HL-60/S4 (cell line): ENCODE results near the gene BMX.

Experiments used
- in situ Hi-C: fragments of 300-500 bp; cut with MboI; formaldehyde crosslinking; loops from 2 replicates; pipeline ENCODE4 v1.14.3; 2022; ENCODE audit warnings: low sequenced_read_pairs

Gene BMX

GRCh38 chrX:15504661-15505060 lies 4.1 kb downstream of the BMX start:
- in situ Hi-C loops = no loop called here

DNA sequence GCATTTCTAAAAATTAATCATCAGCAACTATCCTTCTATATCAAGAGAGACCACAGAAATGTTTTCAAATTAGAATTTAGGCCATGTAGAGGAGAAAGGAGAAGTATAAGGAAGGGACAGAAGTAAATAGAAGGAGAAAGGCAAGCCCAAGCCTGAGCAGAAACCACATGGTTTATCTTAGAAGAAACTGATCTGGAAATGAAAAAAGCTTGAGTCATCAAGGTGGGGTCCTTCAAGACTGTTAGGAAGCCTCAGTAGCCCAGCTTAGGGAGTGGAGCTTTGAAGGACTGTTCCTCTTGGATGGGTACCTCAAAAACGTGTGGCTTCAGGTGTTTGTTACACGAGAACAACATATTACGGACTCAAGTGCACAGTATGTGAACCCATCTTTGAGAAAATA lies 4.5 kb downstream of the BMX start:
- in situ Hi-C loops = no loop called here

- in situ Hi-C loops = no loop called here
Observed at GRCh38 chrX:15507005-15507404, 6.4 kb downstream of the BMX start.

- in situ Hi-C loops = no loop called here
Observed at GRCh38 chrX:15509845-15510244, 9.2 kb downstream of the BMX start.

GRCh38 chrX:15511563-15511962 lies 11.0 kb downstream of the BMX start:
- in situ Hi-C loops = no loop called here

DNA sequence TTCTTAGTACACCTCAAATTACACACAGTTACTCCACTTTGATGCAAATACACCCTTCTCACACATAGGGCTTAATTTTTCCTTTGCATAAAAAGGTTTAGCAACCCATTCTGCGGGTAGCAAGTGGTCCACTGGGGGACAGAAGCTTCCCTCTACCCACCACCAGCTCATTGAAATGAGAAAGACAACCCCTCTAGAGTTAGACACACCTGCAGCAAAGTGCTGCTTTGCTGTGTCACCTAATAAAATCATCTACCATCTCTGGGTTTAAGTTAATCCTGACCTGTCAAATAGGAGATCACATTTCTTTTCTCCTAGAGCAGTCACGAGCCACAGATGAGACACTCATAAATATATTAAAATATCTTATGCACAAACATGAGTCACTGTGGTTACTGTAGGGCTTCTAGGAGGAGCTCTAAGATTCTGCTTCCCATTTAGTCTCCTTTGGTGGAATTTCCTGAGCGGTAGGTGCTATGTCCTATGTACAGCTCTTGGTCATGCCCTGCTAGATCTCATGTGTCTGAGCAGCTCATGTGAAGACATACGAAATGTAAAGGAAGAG lies 11.9 kb downstream of the BMX start:
- in situ Hi-C loops = no loop called here

DNA sequence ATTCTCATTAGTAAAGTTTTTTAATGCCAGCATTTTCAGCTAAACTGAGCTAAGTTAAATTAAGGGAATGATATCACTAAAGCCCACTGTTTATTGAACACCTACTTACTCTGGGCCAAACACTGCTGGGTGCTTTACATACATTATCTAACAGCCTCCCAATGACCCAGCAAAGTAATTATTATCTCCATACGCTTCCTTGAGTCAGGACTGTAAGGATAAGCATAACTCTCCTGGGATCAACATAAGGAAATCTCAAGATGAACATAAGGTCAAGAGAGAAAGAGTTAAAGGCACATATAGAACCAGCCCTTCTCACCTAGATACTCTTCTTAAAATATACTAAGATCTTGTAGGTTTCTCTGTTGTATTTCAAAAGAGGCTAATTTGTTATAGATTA lies 13.7 kb downstream of the BMX start:
- in situ Hi-C loops = no loop called here

DNA sequence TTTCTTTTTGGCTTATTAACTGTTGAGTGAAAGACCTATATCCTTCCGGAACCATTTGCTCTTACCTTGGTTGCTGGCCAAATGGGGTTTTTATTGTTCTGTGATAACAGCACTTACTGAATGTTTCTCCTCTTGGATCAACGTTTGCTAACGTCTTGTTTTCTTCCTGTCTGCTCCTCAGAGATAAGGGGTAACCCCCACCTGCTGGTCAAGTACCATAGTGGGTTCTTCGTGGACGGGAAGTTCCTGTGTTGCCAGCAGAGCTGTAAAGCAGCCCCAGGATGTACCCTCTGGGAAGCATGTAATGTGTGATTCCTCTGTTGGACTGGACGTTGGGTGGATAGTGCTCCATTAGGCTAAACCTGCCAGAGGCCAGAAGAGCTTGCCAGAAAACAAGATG lies 15.3 kb downstream of the BMX start:
- in situ Hi-C loops = no loop called here

GRCh38 chrX:15522464-15522863 lies 21.9 kb downstream of the BMX start:
- in situ Hi-C loops = no loop called here

GRCh38 chrX:15523088-15523487 lies 22.5 kb downstream of the BMX start:
- in situ Hi-C loops = no loop called here

- in situ Hi-C loops = no loop called here
Observed at GRCh38 chrX:15524417-15524816, 23.8 kb downstream of the BMX start.

DNA sequence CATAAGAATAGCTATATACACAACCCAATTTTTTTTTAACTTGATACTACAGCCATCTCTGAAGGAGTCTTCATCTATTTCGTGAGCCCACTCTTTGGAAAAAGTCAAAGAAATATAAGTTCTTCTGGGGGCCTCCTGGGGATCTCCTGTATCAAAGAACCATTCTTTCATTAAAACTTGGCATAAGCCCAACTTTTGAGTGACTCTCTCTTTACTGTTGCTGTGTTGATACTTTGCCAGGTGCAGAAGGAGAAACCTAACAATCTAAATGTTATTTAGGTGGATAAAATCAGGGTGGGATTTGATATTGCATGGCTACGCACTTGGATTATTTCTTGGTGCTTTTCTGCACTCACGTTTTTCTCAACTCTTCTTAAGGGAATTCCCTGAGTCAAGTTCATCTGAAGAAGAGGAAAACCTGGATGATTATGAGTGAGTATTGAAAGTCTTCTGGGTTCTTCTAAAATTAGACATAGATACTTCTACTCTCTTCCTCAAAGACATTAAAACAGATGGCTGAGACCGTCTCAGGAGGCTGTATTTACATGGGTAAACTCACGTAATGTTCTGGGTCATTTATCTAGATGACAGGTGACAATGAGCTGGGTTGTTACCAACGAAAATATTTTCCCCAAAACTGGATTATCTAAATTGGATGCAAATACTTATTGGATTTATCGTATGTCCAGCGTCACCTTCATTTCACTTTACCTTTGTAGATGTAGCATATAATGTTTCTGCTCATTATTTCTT lies 25.2 kb downstream of the BMX start:
- in situ Hi-C loops = no loop called here

GRCh38 chrX:15529165-15529564 lies 28.6 kb downstream of the BMX start:
- in situ Hi-C loops = no loop called here

GRCh38 chrX:15530318-15530717 lies 29.7 kb downstream of the BMX start:
- in situ Hi-C loops = no loop called here

GRCh38 chrX:15546745-15547144 lies 46.1 kb downstream of the BMX start:
- in situ Hi-C loops = no loop called here

DNA sequence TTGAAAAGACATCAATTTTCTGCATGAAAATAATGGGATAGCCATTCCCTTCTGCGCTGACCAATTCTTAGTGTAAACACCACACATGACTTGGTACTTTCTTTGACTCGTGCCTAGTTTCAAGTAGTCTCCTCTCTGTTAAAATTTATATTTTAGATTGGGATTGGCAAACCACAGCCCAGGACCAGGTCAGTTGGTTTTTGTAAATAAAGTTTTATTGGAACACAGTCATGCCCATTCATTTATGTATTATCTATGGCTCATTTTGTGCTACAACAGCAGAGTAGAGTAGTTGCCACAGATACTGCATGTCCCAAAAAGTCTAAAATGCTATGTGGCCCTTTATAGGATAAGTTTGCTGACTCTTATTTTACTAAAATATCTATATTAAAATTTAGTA lies 46.7 kb downstream of the BMX start:
- in situ Hi-C loops = no loop called here

DNA sequence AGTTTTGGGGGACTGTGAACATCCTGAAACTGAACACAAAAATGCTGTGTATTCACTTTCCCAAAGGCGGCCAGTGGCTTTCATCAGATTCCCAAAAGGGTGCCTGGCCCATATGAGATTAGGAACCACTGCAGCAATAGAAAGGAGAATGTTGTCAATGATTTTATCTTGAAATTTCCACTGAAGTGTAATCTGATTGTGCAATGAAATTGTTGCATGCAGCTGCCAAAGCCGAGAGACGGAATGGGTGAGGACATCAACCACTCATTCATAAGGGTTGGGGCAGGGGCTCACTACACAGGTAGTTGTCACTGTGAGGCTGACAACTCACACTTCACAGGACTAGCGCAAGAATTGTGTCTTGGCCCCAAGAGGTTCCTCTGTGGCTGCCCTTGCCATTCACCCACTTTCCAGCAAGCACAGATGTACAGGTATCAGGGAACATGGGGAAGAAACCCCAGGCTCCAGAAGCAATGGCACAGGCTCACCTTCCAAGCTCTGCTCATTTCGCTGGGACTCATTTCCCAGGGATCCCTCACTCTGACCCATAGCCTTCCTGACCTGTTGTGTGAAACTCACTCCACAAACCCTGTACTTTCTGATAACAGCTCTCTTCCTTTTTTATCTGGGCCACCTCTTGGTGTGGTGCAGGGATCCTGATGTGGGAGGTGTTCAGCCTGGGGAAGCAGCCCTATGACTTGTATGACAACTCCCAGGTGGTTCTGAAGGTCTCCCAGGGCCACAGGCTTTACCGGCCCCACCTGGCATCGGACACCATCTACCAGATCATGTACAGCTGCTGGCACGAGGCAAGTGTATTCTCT lies 48.8 kb downstream of the BMX start:
- in situ Hi-C loops = no loop called here

DNA sequence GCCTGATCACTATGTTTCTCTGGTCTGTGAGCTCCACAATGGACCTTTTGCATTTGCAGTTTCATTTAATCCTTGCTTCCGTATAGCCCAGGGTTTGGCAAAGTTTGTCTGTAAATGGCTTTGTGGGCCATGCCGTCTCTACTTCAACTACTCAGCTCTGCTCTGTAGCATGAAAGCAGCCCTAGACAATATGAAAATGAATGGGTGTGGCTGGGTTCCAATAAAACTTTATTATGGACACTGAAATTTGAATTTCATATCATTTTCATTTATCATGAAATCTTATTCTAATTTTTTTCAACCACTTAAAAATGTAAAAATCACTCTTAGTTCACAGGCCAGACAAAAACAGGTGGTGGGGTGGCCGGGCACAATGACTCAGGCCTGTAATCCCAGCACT lies 58.6 kb downstream of the BMX start:
- in situ Hi-C loops = no loop called here

- in situ Hi-C loops = no loop called here
Observed at GRCh38 chrX:15560924-15561323, 60.3 kb downstream of the BMX start.

- in situ Hi-C loops = no loop called here
Observed at GRCh38 chrX:15563056-15563455, 62.4 kb downstream of the BMX start.

- in situ Hi-C loops = no loop called here
Observed at GRCh38 chrX:15564981-15565579, 64.5 kb downstream of the BMX start.

- in situ Hi-C loops = no loop called here
Observed at GRCh38 chrX:15566244-15566643, 65.6 kb downstream of the BMX start.
